NOMO-1 treated with dmso at 0.1 percent for 144 hours (cell line): Measurements from ENCODE around the gene MAGEA11.
"Not testable (repeated sequence)": the region's sequence is repeated elsewhere in the genome, so short reads cannot be mapped to it uniquely, and the experiment has no call there.

Experiments
- DNase-seq: peaks from one replicate; lab custom pipeline; 2025; ENCODE audit not compliant: unreplicated experiment; lab: John Stamatoyannopoulos, UW

Gene MAGEA11

GRCh38 chrX:149717803-149718202 lies 5.9 kb downstream of the MAGEA11 start:
- DNase-seq, result no peak

GRCh38 chrX:149718757-149719156 lies 6.9 kb downstream of the MAGEA11 start:
- DNase-seq, result no peak

- DNase-seq, result no peak
Measured at GRCh38 chrX:149720021-149720689, 8.3 kb downstream of the MAGEA11 start.

GRCh38 chrX:149721241-149721640 lies 9.4 kb downstream of the MAGEA11 start:
- not testable (repeated sequence) for DNase-seq

GRCh38 chrX:149721778-149722177 lies 9.9 kb downstream of the MAGEA11 start:
- DNase-seq, result no peak

- not testable (repeated sequence) for DNase-seq
Measured at GRCh38 chrX:149723583-149724118, 11.8 kb downstream of the MAGEA11 start.

- DNase-seq, result not testable (repeated sequence)
Measured at GRCh38 chrX:149727308-149727707, 15.4 kb downstream of the MAGEA11 start.

- not testable (repeated sequence) for DNase-seq
Measured at GRCh38 chrX:149742269-149742668, 30.4 kb downstream of the MAGEA11 start.

GRCh38 chrX:149746390-149747007 lies 34.6 kb downstream of the MAGEA11 start:
- not testable (repeated sequence) for DNase-seq

GRCh38 chrX:149757206-149758067 lies 45.6 kb downstream of the MAGEA11 start:
- no peak for DNase-seq

GRCh38 chrX:149758068-149758714 lies 46.3 kb downstream of the MAGEA11 start:
- no peak for DNase-seq

- DNase-seq, result not testable (repeated sequence)
Measured at GRCh38 chrX:149758715-149759078, 46.8 kb downstream of the MAGEA11 start.

GRCh38 chrX:149759824-149760223 lies 48.0 kb downstream of the MAGEA11 start:
- no peak for DNase-seq

- no peak for DNase-seq
Measured at GRCh38 chrX:149760965-149761364, 49.1 kb downstream of the MAGEA11 start.

- not testable (repeated sequence) for DNase-seq
Measured at GRCh38 chrX:149761858-149762674, 50.2 kb downstream of the MAGEA11 start.

GRCh38 chrX:149762696-149763614 lies 51.1 kb downstream of the MAGEA11 start:
- no peak for DNase-seq
